Smooth muscle cell (in vitro differentiated cells): Measurements from ENCODE around the gene FLNB. TPM values are rescaled to one million over a fixed set of nuclear protein-coding genes. Genes with fewer than 3 reads are reported as not detected.

Source experiments
- DNase-seq: peaks from one replicate; lab custom pipeline; 2025; ENCODE audit not compliant: unreplicated experiment; lab: John Stamatoyannopoulos, UW
- H2AFZ ChIP-seq: fragments of 200-600 bp; sonication (generic); 2 replicates; pipeline ENCODE4 v1.6.0; 2016; ENCODE audit warnings: antibody characterized with exemption, low read depth, mild to moderate bottlenecking
- H3F3A ChIP-seq: fragments of 200-600 bp; sonication (generic); 2 replicates; pipeline ENCODE4 v1.6.0; 2017; ENCODE audit warnings: antibody characterized with exemption, low read depth
- H3K27ac ChIP-seq: fragments of 200-600 bp; sonication (generic); 2 replicates; pipeline ENCODE4 v1.5.1; 2016; ENCODE audit warnings: low read depth, mild to moderate bottlenecking
- H3K27me3 ChIP-seq: fragments of 200-600 bp; sonication (generic); 2 replicates; pipeline ENCODE4 v1.6.1; 2016; ENCODE audit warnings: low read depth, mild to moderate bottlenecking
- H3K36me3 ChIP-seq: fragments of 200-600 bp; sonication (generic); 2 replicates; pipeline ENCODE4 v1.5.1; 2016; ENCODE audit warnings: low read depth
- H3K4me1 ChIP-seq: fragments of 200-600 bp; sonication (generic); 2 replicates; pipeline ENCODE4 v1.5.1; 2016; ENCODE audit warnings: low read depth
- H3K4me2 ChIP-seq: fragments of 200-600 bp; sonication (generic); 2 replicates; pipeline ENCODE4 v1.6.0; 2016; ENCODE audit warnings: mild to moderate bottlenecking
- H3K4me3 ChIP-seq: fragments of 200-600 bp; sonication (generic); 2 replicates; pipeline ENCODE4 v1.5.1; 2016; ENCODE audit warnings: mild to moderate bottlenecking
- H3K79me2 ChIP-seq: fragments of 200-600 bp; sonication (generic); 2 replicates; pipeline ENCODE4 v1.6.0; 2016; ENCODE audit warnings: low read depth, mild to moderate bottlenecking
- H3K9ac ChIP-seq: fragments of 200-600 bp; sonication (generic); 2 replicates; pipeline ENCODE4 v1.6.0; 2016; ENCODE audit warnings: low read depth
- H3K9me3 ChIP-seq: fragments of 200-600 bp; sonication (generic); replicated peaks from 2 replicates; pipeline ENCODE4 v1.5.1; 2016; ENCODE audit warnings: low read depth
- H4K20me1 ChIP-seq: fragments of 200-600 bp; sonication (generic); 2 replicates; pipeline ENCODE4 v1.6.0; 2016; ENCODE audit warnings: low read depth
- WGBS: methylation state at CpG from one replicate; pipeline ENCODE4 v1.1.7; 2016; ENCODE audit warnings: low lambda C conversion rate; 5-methylcytosine and 5-hydroxymethylcytosine counted together
- polyA plus RNA-seq: library from polyadenylated mRNA; unstranded; fragments of >200 nt; fragmentation: Nextera tagmentation; extraction: Ambion mirVana; gene quantifications from 2 replicates; pipeline ENCODE4 v1.2.1, GENCODE V29; 2016
- total RNA-seq: library from RNA; depleted of rRNA; stranded (reverse); fragments of >200 nt; gene quantifications from 2 replicates; pipeline ENCODE4 v1.2.3, GENCODE V29; 2014
- TF ChIP-seq, protein P1 (sequence below): fragments of 200-600 bp; sonication (generic); IDR thresholded peaks from 2 replicates; pipeline ENCODE4 v1.5.1; 2017; ENCODE audit warnings: borderline replicate concordance, mild to moderate bottlenecking, antibody characterized with exemption; ENCODE audit not compliant: insufficient read depth, poor library complexity, severe bottlenecking

The FLNB gene
- total and polyA plus RNA-seq, 2 experiments from 2014 or later = 52.7 to 145 TPM

DNA sequence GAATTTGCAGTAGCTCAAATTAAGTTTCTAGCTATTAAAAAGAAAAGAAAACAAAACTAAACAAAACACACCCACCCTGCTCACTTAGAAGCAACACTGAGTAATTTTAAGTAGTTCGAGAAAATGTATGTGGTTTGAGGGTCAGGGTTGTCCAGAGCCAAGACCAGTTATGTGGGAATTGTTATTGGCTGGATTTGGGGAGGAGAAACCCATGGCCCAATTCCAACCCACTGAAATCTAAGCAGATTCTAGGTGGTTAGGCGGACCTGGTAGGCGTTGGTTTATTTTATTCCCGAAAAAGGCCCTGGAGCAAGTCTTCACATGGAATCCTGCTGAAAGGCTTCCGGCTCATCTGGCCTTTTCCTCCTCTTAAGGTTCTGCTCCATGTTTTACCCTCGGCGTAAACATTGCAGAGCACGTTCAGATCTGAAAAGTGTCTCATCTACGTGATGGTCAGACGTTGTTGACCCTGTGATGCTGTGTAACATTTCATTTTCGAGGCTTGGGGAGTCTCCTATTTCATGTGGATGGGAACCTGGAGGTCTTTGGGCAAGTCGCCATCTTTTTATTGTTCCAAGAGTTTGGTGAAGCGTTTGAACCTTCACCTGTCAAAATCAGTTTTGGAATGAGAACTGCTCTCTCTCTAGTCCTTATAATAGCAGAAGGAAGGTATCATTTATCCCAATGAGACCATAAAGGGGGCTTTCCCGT lies 64.0 kb downstream of the FLNB start:
- peak overlapping the region; percentile 50 for H3K4me2 ChIP-seq
- H3K36me3 ChIP-seq = no peaks in the 10 kb centered on the region
- H3K27ac ChIP-seq = peak overlapping the region; percentile 74

DNA sequence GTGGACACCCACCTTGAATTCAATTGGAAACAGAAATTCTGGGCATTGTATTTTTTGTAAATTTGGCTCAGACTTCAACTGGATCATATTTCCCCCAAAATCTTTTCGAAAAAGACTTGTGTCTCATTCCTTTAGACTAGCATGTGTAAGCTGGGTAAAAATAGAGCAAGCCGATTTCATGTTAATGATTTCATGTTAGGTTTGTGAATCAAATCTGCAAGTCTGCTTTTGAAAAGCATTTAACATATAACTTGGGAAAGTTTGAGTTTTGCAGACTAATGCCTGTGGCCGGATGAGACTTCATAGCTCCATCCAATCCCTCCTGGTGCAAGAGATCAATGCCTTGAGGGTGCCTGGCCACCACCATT lies 64.5 kb downstream of the FLNB start:
- H3K9ac ChIP-seq = no peak overlapping the region
- H3K4me1 ChIP-seq = peaks cover 8% of the 10 kb centered on the region
- no peaks in the 10 kb centered on the region for H3K27me3 ChIP-seq
- H4K20me1 ChIP-seq = peaks cover 87% of the 10 kb centered on the region
- H3F3A ChIP-seq = peaks cover 6% of the 10 kb centered on the region
- H2AFZ ChIP-seq = no peak overlapping the region
- no peak for DNase-seq
- H3K4me2 ChIP-seq = peak overlapping the region; percentile 50
- no peaks in the 10 kb centered on the region for H3K36me3 ChIP-seq
- no peak overlapping the region for H3K4me3 ChIP-seq
- peak overlapping the region; percentile 74 for H3K27ac ChIP-seq
- no peaks in the 10 kb centered on the region for H3K9me3 ChIP-seq
- peaks cover 98% of the 10 kb centered on the region for H3K79me2 ChIP-seq
- 94% methylated on average over 3 of the region's 3 CpGs for WGBS
- TF ChIP-seq, protein P1, sequence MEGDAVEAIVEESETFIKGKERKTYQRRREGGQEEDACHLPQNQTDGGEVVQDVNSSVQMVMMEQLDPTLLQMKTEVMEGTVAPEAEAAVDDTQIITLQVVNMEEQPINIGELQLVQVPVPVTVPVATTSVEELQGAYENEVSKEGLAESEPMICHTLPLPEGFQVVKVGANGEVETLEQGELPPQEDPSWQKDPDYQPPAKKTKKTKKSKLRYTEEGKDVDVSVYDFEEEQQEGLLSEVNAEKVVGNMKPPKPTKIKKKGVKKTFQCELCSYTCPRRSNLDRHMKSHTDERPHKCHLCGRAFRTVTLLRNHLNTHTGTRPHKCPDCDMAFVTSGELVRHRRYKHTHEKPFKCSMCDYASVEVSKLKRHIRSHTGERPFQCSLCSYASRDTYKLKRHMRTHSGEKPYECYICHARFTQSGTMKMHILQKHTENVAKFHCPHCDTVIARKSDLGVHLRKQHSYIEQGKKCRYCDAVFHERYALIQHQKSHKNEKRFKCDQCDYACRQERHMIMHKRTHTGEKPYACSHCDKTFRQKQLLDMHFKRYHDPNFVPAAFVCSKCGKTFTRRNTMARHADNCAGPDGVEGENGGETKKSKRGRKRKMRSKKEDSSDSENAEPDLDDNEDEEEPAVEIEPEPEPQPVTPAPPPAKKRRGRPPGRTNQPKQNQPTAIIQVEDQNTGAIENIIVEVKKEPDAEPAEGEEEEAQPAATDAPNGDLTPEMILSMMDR = no peak

More for the DNA sequence above, 64.0 kb downstream of the FLNB start:
- TF ChIP-seq, protein P1 = no peak
- 65% methylated on average over 14 of the region's 14 CpGs for WGBS
- Histone ChIP-seq H3K27me3 (no peaks in the 10 kb centered on the region), H3K79me2 (peaks cover 99% of the 10 kb centered on the region), H3K4me1 (peaks cover 10% of the 10 kb centered on the region), H3K9me3 (no peaks in the 10 kb centered on the region), H3F3A (peaks cover 6% of the 10 kb centered on the region), H3K9ac (no peak overlapping the region), H2AFZ (no peak overlapping the region), H3K4me3 (no peak overlapping the region), H4K20me1 (peaks cover 93% of the 10 kb centered on the region)
- no peak for DNase-seq

DNA sequence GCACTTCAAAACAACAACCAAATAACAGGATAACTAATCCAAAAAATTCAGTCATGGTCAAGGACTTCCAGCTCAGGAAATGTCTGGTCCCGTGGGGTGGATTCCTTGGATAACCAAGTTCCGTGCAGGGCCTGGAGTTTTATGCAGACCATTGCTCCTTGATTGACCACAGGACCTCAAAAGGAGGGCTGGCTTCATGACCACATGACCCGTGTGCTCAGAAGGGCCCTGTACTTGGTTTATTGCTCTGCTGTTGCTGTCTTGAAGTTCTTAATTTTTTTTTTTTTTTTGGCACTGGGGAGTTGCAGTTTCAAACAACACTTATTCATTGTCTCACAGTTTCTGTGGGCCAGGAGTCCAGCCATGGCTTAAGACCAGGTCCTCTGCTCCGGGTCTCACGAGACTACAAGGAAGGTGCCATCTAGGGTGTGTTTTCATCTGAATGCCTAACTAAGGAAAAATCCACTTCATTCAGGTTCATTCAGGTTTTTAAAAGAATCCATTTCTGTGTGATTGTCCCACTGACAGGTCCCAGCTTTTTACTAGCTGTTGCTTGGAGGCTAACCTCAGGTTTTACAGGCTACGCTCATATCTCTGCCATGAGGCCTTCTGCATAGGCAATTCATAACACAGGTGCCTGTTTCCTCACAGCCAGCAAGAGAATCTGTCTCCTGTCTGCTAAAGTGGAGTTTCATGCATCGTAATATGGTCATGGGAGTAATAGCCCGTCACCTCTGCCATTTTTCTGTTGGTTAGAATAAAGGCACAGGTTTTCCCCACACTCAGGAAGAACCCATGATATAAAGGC lies 65.3 kb downstream of the FLNB start:
- Histone ChIP-seq H4K20me1 (peaks cover 86% of the 10 kb centered on the region), H3K4me3 (no peak overlapping the region), H3K79me2 (peaks cover 98% of the 10 kb centered on the region), H3K36me3 (no peaks in the 10 kb centered on the region), H3F3A (peaks cover 6% of the 10 kb centered on the region), H3K9me3 (no peaks in the 10 kb centered on the region), H3K4me2 (peak overlapping the region; percentile 50), H3K9ac (no peak overlapping the region), H3K27ac (peak overlapping the region; percentile 74), H3K4me1 (peaks cover 3% of the 10 kb centered on the region), H2AFZ (no peak overlapping the region), H3K27me3 (no peaks in the 10 kb centered on the region)
- TF ChIP-seq, protein P1 = no peak
- 49% methylated on average over 8 of the region's 8 CpGs for WGBS
- DNase-seq = no peak
